NCI-H2029 (cell line): ENCODE measurements around the gene OR10AD1.
"Not testable (repeated sequence)": the region's sequence is repeated elsewhere in the genome, so short reads cannot be mapped to it uniquely, and the experiment has no call there.

Experiments
- DNase-seq: peaks from one replicate; lab custom pipeline; 2025; lab: John Stamatoyannopoulos, UW

Gene OR10AD1

GRCh38 chr12:48160046-48160445 lies 43.0 kb downstream of the OR10AD1 start:
- DNase-seq: no peak

DNA sequence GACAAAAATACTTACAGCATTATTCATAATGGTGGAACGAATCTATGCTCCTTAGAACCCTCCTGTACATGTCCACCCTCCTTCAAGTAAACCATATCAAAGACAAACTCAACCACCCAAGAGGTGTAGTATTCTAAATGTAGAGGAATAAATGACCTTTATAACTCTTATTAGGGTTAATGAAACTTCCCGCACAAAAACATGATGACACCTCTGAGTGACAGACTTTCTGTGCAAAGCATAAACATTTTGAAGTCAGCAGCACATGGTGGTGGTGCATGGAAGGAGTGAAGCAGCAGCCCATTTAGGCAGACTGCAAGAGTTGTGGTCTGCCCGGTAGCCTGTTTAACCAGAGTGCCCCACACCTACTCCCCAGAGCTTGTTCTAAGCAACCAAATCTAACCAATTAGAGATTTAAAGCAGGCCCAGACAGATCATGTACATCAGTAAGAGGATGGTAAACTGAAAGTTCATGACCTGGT lies 45.2 kb downstream of the OR10AD1 start:
- no peak for DNase-seq

GRCh38 chr12:48157018-48157888 lies 45.8 kb downstream of the OR10AD1 start, which contains the start of gene ASB8:
TSS of gene ASB8 (minus strand) at chr12:48157515. CDS start at chr12:48153496, 4,019 bp downstream.
- peak; percentile 96 for DNase-seq

GRCh38 chr12:48156652-48157017 lies 46.5 kb downstream of the OR10AD1 start:
- no peak for DNase-seq

DNA sequence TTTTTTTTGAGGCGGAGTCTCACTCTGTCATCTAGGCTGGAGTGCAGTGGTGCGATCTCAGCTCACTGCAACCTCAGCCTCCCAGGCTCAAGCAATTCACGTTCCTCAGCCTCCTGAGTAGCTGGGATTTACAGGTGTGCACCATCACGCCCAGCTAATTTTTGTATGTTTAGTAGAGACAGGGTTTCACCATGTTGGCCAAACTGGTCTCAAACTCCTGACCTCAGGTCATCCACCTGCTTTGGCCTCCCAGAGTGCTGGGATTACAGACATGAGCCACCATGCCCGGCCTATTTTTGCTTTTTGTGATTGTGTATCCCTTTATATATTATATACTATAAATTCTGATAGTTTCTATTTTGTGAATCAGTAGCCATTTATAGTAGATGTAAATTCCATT lies 47.3 kb downstream of the OR10AD1 start:
- not testable (repeated sequence) for DNase-seq
